GM20000 (cell line): ENCODE data around the gene SDHC.
A peak's percentile ranks its signal among the peaks of the same experiment; 100 is the strongest.

Experiments
- DNase-seq: peaks from one replicate; pipeline ENCODE4 v3.0.0; 2012; ENCODE audit warnings: low spot score
- CTCF ChIP-seq: IDR thresholded peaks from 2 replicates; pipeline ENCODE4 v1.5.1; 2012; ENCODE audit warnings: mild to moderate bottlenecking, control low read depth; ENCODE audit errors: extremely low read depth, missing control alignments

The SDHC gene

DNA sequence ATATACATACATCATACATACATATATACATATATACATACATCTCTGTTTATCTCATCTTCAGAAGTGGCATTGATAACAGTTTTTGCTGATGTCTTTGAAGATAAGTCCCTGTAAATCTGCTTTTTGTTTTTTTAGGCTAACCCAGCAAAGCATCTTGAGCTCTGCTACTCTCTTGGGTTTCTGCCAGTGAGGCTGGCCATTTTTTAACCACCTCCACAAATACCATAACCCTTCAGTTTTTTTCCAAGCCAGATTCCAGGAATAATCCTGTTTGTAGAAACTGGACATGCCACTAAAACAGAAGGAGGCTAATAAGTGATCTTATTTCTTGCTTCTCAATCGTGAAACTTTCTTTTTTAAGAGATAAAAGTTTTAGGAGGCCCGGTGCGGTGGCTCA lies 21.6 kb downstream of the SDHC start:
- no peak for TF ChIP-seq CTCF
- DNase-seq, result no peak

DNA sequence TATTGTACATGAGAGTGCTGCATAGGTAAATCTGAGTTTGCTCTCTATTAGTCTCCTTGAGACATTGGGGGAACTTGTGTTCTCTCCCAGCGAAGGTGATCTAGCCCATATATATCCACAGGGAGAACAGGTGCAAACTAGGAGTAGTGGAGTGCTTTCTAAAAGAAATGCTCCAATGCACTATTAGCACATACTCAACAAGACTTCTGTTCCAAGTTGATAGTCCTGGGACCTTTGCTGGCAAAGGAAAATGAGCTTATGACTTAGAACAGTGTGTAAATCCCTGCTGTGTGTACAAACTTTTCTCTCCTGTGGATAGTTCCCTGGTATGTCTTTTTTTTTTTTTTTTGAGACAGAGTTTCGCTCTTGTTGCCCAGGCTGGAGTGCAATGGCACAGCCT lies 28.0 kb downstream of the SDHC start:
- no peak for TF ChIP-seq CTCF
- no peak for DNase-seq

DNA sequence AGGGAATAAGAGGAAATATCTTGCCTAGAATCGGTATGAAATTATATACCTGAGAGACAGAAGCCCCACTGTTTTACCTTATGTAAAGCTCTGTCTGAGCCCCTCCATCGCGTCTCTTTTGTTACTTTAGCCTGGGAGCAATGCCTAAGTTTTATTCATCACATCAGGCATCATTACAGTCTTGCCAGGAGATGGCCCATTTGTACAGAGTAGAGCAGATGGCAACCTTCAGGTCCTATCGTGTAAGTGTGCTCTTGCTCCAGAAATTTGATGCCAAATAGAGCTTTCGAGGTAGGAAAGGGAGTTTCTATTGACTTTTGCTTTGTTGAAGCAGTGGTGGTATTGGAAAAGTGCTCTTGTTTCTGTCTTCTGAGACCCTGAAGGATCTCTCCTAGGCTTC lies 28.6 kb downstream of the SDHC start:
- DNase-seq, result no peak
- no peak for TF ChIP-seq CTCF

DNA sequence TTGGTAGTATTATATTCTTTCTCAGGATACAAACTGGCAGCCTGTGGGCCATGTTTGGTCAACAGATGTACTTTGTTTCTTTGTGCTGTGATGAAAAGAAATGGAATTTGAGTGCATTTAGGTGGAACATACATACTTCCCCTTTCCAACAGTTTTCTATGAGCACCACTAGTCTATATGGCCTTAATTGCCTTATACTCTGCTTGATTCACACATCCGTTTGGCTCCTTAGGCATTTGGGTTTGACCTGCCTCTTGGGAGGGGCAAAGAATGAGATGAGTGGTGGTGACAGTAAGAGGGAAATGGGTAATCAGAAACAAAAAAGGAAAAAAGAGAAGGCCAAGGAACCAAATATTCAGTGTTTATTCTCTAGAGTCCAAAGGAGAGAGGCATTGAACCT lies 36.5 kb downstream of the SDHC start:
- no peak for DNase-seq
- TF ChIP-seq CTCF, result no peak

DNA sequence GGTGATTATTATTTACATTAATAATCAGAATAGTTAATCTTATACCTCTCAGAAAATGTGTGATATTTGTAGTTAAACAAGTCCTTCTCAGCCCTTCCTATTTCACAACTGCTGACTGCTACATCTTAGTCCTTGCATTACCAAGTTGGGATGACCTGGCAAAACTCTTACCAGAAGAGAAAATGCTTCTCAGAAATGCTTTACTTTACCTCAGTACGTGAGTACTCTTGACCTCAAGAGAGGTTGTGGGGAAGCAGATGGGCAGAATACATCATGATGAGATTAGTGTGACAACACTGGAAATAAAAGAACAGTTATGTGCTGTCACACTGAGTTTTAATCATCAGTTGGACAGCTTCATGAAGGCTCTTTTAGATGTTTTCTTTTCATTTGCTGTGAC lies 37.3 kb downstream of the SDHC start:
- no peak for DNase-seq
- TF ChIP-seq CTCF, result no peak

DNA sequence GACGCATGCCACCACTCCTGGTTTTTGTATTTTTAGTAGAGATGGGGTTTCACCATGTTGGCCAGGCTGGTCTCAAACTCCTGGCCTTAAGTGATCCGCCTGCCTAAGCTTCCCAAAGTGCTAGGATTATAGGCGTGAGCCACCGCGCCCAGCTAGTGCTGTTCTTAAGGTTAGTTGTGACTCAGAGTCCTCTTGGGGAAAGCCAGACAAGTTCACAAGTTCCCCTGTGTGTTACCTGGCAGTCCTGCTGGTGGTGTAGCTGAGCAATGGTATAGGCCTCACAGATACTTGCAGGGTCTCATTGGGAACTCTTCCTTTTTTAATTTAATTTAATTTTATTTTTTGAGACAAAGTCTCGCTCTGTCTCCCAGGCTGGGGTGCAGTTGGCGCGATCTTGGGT lies 42.9 kb downstream of the SDHC start:
- DNase-seq, result peak; percentile 21
- no peak for TF ChIP-seq CTCF

- DNase-seq, result no peak
- no peak for TF ChIP-seq CTCF
Measured at GRCh38 chr1:161359291-161359690, 45.1 kb downstream of the SDHC start.
